Effector CD4-positive, alpha-beta T cell (primary cell): ENCODE data around the gene ZNF438.

Experiments
- DNase-seq: peaks from one replicate; pipeline ENCODE4 v3.0.0-alpha.2; 2020

The ZNF438 gene

DNA sequence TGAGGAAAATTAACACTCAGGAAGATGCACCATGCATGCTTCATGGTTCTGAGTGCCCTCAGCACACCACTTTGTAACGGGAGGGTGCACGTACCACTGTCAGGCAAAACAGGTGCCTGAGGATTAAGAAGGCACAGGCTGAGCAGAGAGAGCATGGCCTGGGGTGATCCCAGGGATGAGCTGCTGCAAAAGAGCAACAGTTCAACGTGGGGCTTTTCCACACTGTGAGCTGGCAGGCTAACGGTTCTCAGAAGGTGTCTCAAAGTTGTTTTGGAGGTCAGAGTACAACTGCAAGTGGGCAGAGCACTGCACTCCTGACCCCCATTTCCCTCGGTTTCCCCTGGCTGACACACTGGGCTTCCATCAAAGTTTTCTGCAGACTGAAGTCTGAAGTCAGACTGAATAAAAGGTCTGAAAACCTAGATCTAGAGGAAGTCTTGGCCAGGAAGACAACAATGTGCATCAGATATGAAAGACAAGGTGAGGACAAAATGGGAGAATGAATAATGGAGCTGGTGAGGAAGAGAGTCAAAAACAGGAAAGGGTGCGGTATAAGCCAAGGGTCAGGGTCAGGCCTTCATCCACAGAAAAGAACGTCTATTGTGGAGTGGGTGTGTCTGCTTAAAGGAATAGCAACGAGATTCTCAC, 20.5 kb downstream of the ZNF438 start:
- DNase-seq: no peak

DNA sequence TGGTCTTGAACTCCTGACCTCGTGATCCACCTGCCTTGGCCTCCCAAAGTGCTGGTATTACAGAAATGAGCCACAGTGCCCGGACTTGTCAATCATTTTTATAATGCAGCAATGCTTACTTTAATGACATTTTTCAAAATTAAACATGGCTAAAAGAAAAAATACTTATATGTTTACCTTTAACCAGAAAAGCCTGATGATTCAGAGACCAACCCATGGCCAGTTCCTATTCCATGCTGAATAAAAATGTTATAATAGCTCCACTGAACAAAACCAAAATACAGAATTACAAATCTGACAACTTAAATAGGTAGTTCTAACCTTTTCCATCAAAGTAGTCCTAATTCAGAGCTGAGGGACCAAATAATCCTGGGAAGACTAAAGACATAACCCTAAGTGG, 21.6 kb downstream of the ZNF438 start:
- DNase-seq: no peak

- no peak for DNase-seq
Observed at GRCh38 chr10:31005895-31006294, 25.8 kb downstream of the ZNF438 start.

- no peak for DNase-seq
Observed at GRCh38 chr10:31004611-31005193, 27.0 kb downstream of the ZNF438 start.

DNA sequence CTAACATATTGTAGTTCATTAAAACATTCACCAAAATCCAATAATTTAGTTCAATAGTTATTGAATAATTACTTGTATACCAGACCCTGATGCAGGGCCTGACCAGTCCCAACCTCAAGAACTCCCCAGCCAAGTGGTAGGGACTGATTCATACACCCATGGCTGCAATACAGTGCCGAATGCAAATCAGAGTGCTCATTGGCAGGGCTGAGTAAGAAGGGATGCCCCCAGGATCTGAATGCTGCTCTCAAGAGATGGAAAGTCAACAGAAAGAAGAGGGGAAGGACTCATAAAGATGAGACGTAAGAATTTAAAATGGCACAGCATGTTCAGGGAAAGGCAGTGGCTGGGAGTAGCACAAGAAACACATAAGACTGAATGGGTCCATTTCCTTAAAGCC, 29.9 kb downstream of the ZNF438 start:
- no peak for DNase-seq

GRCh38 chr10:31000867-31001266, 30.8 kb downstream of the ZNF438 start:
- DNase-seq: no peak

- no peak for DNase-seq
Observed at GRCh38 chr10:31000071-31000782, 31.4 kb downstream of the ZNF438 start.

DNA sequence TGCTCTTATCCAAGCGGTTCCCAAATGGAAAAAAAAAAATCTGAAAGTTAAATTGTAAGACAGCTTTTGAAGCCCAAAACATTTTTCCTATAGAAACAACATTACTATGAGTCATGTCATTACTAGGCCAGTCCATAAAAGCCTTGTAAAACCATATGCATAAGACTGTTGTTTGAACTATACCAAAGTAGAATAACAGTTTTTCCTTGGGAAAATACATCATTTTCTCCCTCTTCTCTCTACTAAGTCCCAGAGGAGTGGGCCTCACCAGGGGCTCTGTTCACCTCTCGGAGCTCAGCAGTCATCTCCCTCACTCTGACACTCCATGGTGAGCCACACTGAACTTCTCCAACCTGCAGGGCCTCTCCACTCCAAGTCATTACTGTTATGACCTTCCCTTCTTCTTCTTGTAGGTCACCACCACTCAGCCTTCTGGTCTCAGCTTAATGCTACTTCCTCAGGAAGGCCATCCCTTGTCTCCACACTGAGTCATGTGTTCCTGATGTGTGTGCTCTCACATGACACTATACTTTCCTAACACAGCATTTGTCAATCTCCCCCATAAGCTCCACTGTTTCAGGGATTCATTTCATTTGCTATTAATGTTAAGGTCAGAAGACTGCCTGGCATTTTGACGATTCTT, 32.5 kb downstream of the ZNF438 start:
- no peak for DNase-seq

DNA sequence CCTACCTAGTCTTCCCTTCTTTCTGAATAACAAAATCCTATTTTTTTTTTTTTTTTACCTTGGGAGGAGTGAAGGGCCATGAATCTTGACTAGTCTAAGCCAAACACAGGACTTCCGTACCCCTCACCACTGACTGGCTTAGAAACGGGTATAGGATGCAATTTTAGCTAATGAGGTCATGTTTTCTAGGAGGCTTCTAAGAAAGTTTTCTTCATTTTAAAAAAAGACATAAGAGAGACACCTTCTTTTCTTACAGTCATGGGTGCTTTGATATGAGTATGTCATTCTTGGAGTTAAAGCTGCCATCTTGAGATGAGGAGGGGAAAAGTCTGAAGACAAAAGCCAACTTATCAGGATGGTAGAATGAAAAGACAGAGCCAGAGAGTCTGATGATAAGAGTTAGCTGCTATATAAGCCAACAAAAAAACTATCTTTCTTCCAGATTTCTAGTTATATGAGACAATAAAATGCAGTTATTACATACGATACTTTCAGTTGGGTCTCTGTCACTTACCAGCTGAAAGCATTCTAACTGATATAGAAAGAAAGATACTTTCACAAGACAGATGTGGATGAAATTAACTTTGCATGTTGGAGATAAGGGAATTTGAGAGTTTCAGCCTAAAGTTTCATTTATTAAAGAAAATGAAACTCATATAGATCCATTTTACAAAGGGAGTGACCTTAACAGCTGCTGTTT, 34.0 kb downstream of the ZNF438 start:
- DNase-seq: no peak

DNA sequence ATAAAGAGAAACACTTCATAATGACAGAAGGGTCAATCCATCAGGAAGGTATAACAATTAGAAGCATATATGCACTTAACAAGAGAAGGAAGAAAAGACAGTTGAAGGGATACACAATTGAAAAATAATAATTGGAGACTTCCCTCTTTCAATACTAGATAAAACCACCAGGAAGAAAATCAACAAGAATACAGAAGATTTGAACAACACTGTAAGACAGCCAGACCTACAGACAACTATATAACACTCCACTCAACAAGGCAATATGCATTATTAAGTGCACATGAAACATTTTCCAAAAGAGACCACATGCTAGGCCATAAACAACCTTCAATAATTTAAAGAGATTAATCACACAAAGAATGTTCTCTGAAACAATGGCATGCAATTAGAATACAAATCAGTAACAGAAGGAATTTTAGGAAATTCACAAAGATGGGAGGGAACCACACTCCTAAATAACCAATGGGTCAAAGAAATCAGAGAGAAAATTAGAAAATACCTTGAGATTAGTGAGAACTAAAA, 35.1 kb downstream of the ZNF438 start:
- no peak for DNase-seq

DNA sequence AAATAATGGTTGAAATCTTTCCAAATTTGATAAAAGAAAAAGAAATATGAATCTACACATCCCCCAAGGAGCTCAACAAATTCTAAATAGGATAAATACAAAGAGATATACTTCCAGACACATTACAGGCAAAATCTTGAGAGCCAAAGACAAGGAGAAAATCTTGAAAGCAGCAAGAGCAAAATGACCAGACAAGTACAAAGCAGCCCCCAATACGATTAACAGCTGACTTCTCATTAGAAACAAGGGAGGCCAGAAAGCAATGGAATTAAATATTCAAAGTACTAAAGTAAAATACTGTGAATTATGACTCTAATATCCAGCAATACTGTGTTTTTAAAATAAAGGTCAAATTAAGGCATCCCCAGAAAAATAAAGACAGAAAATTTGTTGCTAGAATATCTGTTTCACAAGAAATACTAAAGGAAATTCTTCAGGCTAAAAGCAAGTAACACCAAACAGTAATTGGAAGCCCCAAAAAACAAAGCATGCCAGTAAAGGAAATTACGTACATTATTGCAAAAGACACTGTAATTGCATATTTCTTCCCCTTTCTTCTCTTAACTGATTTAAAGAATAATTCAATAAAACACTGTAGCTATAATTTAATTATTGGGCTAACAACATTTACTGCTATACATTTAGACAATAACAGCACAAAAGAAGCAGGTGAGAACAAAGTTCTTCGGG, 36.4 kb downstream of the ZNF438 start:
- DNase-seq: no peak

DNA sequence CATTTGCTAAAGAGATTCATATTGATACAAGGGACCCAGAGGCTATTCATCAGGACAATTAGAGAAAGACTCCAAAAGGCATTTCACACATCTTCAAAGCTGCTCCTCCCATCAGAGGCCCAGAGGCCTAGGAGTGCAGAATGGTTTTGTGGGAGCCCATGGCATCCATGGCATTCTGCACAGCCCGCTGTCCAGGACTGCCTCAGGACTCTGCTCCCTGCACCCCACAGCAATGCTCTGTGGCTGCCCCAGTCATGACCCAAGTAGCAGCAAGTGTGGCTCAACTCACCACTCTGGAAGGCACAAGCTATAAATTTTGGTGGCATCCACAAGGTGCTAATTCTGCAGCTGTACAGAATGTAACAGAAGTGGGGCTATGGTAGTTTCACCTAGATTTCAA, 38.5 kb downstream of the ZNF438 start:
- DNase-seq: no peak

GRCh38 chr10:30992681-30993080, 39.0 kb downstream of the ZNF438 start:
- no peak for DNase-seq

- no peak for DNase-seq
Observed at GRCh38 chr10:30991647-30992011, 40.0 kb downstream of the ZNF438 start.

GRCh38 chr10:30990971-30991646, 40.6 kb downstream of the ZNF438 start:
- DNase-seq: no peak

- no peak for DNase-seq
Observed at GRCh38 chr10:30990351-30990750, 41.3 kb downstream of the ZNF438 start.

- no peak for DNase-seq
Observed at GRCh38 chr10:30988831-30989435, 42.7 kb downstream of the ZNF438 start.

- DNase-seq: no peak
Observed at GRCh38 chr10:30987463-30987862, 44.2 kb downstream of the ZNF438 start.

- no peak for DNase-seq
Observed at GRCh38 chr10:30986053-30986555, 45.6 kb downstream of the ZNF438 start.

DNA sequence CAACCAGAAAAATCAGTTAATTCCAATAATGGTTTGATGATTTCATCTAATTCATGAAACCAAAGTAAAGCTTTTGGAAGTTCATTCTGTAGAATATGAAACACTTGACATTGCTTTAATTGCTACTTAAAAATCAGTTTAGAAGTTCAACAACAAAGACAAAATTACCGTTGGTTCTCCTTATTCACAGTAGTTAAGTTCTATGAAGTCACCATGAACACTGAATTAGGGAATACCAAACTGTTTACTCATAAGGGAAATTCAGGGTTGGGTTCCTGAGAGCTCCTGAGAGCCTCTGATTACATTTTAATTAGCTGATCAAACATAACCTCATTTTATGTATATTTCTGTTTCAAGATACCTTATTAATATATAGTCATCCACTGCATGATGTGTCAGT, 46.2 kb downstream of the ZNF438 start:
- DNase-seq: no peak
